Omental fat pad (tissue), 4 donors: ENCODE data around the gene JPH2. TPM values are rescaled to one million over a fixed set of nuclear protein-coding genes. Genes with fewer than 3 reads are reported as not detected.

Experiments used
- ATAC-seq: fragments of 150-250 bp; one replicate; pipeline ENCODE4 v1.9.1; 2016; ENCODE audit warnings: mild to moderate bottlenecking, moderate library complexity; ENCODE audit not compliant: low FRiP score
- DNase-seq: peaks from one replicate; pipeline ENCODE4 v3.0.0-alpha.2; 2019; ENCODE audit warnings: low spot score
- total RNA-seq, 4 donors: library from RNA; depleted of rRNA; stranded (reverse); fragments of >200 nt; gene quantifications; one replicate each; pipeline ENCODE4 v1.1.0, GENCODE V29; 2016
- TF ChIP-seq, protein P1 (sequence below), 3 donors: fragments of 450-650 bp; IDR thresholded peaks; one replicate each; pipeline ENCODE4 v1.5.1; 2016 to 2017; ENCODE audit warnings: antibody characterized with exemption in 3 of 3, mild to moderate bottlenecking in 3 of 3, moderate library complexity in 2 of 3

The JPH2 gene
- total RNA-seq, 4 donors from 2014 or later, result 2.6 to 7.9 (median 7.1) TPM

DNA sequence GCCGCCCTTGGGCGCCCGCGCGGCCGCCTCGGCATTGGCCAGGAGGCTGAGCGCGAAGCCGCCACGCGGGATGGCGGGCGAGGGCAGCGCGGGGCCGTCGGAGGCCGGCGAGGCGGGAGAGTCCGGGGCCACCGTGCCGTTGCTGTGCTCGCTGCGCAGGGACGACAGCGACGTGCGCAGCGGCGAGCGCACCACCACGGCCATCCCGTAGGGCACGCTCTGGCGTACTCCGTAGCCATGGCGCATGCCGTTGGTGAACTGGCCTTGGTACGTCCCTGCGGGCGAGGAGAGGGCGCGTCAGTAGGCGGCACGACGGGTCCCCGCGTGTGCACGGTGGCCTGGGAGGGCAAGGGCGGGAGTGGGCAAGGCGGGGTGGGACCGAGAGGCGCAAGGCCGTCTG, 26.9 kb downstream of the JPH2 start:
- DNase-seq (no peak), ATAC-seq (no peak)
- TF ChIP-seq, protein P1, sequence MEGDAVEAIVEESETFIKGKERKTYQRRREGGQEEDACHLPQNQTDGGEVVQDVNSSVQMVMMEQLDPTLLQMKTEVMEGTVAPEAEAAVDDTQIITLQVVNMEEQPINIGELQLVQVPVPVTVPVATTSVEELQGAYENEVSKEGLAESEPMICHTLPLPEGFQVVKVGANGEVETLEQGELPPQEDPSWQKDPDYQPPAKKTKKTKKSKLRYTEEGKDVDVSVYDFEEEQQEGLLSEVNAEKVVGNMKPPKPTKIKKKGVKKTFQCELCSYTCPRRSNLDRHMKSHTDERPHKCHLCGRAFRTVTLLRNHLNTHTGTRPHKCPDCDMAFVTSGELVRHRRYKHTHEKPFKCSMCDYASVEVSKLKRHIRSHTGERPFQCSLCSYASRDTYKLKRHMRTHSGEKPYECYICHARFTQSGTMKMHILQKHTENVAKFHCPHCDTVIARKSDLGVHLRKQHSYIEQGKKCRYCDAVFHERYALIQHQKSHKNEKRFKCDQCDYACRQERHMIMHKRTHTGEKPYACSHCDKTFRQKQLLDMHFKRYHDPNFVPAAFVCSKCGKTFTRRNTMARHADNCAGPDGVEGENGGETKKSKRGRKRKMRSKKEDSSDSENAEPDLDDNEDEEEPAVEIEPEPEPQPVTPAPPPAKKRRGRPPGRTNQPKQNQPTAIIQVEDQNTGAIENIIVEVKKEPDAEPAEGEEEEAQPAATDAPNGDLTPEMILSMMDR (IDR thresholded peaks at IDR 0.05), result no peak

DNA sequence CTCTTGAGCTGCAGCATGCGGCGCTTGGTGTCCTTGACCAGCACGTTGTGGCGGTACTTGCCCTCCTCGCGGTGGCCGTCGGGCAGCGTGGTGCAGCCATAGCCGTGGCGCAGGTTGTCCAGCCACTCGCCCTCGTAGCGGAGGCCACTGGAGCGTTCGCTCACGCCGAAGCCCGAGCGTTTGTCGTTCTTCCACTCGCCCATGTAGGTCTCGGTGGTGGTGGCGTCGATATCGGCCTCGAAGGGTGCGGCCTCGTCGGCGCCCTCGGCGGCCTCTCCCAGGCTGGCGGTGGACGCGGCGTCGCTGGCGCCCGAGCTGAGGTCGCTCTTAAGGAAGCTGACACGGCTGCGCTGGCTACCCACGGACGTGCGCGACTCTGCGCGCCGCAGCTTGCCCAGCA, 27.3 kb downstream of the JPH2 start:
- ATAC-seq, result no peak
- DNase-seq, result no peak
- TF ChIP-seq, protein P1 (IDR thresholded peaks at IDR 0.05), result no peak

DNA sequence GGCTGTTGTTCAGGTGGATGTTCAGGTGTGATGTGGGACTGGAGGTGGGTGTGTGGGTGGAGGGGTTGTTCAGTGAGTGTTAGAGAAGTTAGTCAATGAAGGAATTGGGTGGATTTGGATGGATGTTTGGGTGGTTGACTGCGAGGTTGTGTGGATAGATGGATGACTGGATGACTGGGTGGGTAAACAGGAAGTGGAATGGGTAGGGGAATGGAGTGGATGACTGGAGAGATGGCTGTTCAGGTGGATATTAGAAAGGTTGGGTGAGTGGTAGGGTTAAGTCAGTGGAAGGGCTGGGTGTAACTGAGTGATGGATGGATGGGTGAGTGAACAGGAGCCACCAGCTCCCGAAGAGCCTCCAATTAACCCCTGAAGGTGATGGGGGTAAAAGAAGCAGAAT, 27.9 kb downstream of the JPH2 start:
- ATAC-seq (no peak), DNase-seq (no peak)
- TF ChIP-seq, protein P1 (IDR thresholded peaks at IDR 0.05), result no peak

DNA sequence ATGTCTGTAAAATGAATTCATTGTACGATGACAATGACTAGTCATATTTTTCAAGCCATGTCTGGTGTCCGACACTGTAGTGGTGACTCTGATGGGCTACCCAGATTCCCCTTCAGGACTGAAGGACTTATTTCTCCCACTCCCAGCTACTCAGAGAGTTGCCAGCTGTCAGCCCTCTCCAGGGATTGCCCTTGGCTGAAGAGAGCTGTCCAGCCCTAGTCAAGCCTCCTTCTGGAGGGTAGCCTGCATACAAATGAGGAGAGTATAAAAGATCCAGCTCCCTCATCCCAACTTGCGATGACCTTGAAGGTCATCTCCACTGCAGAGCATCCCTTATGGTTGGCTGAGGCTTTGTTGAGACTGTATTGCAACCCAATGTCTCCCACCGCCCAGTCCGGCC, 29.9 kb downstream of the JPH2 start:
- TF ChIP-seq, protein P1 (IDR thresholded peaks at IDR 0.05), result no peak
- no peak for ATAC-seq
- DNase-seq, result no peak

DNA sequence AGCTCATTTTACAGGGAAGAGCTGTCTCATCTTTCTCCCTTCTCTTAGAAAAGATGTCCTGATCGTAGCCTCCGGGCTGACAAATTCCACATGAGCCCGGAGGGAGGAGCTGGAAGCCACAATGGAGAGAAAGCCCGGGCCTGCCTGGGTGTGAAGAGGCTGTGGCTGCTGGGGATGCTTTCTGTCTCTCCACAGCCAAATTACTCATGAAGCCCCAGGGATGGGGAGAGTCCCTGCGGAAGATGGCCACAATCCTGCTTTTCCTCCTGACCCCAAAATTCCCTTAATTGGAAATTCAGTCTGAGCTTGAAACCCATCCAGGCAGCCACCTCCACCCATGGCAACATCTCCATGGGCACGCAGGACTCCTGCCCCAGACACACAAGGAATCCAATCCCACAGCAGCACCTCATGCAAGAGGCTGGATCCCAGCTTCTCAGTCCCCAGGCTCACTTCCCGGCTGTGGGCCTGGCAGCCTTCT, 32.4 kb downstream of the JPH2 start:
- TF ChIP-seq, protein P1 (IDR thresholded peaks at IDR 0.05), result no peak
- ATAC-seq (no peak), DNase-seq (no peak)

DNA sequence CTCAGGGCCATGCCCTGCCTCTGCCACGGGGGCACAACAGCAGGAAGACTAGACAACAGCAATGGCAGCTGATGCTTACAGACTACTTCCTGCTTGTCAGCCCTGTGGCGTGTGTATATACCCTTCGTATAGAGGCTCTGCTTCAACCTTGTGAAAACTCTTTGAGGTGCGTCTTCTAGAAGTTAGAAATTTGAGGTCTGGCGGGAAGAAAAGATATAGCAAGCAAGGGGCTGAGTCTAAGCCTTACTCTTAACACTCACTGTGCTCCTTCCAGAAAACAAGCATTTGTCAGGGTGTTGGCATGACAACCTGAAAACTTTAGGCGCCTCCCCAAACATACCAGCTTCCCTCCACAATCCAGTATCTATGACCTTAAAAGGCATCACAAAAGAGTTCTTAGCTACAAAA, 33.3 kb downstream of the JPH2 start:
- TF ChIP-seq, protein P1 (IDR thresholded peaks at IDR 0.05), result no peak
- no peak for DNase-seq
- ATAC-seq, result peak; percentile 91

DNA sequence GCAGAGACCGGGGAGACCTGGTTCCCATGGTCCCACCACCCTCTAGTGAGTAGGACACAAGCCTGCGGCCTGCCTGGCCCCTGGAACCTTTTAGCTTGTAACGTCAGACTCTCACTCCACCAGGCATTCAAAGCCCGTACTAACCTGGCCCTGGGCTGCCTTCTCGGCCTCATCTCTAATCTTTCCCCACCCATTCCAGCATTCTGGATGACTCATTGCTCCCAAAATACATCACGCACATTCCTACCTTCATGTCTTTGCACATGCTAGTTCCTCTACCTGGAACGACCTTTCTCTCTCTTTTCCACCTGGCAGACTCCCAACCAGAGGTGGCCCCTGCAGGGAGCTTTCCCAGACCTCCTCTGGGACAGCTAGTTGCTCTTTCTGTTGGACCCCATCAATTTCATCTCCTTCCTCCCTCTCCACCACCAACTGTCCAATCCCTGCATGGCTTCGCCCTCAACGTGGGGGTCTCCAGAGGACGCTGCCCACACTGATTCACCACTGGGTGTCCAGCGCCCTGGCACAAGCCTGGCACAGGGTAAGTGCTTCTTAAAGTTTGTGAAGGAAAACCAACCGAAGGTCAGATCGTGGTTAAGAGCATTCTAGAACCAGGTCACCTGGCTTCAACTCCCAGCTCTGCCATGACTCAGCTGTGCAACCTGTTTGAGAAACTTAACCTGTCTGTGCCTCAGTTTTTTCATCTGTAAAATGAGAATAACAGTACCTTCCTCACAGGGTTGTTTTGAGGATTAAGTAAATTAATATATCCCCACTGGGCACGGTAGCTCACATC, 35.2 kb downstream of the JPH2 start:
- TF ChIP-seq, protein P1 (IDR thresholded peaks at IDR 0.05), result no peak
- ATAC-seq, result peak; percentile 88
- DNase-seq, result no peak
